IPS-18c (cell line): Measurements from ENCODE around the gene GNAT1.
"Not testable (repeated sequence)": the region's sequence is repeated elsewhere in the genome, so short reads cannot be mapped to it uniquely, and the experiment has no call there.

Experiments used
- H3K4me3 ChIP-seq: 2 replicates; pipeline ENCODE4 v1.7.0; 2013; ENCODE audit warnings: low read depth, mild to moderate bottlenecking, low read length, moderate library complexity; ENCODE audit not compliant: insufficient read depth
- H3K9me3 ChIP-seq: one replicate; pipeline ENCODE4 v1.6.1; 2013; ENCODE audit warnings: mild to moderate bottlenecking, low read length, moderate library complexity; ENCODE audit not compliant: control insufficient read depth, insufficient read depth

GNAT1 gene

GRCh38 chr3:50241163-50241562 is 49.8 kb downstream of the GNAT1 start:
- no peaks in the 10 kb centered on the region for H3K9me3 ChIP-seq
- H3K4me3 ChIP-seq: peak overlapping the region; percentile 38

GRCh38 chr3:50241713-50242380 is 50.4 kb downstream of the GNAT1 start:
- H3K9me3 ChIP-seq: no peaks in the 10 kb centered on the region
- peak overlapping the region; percentile 38 for H3K4me3 ChIP-seq

- Histone ChIP-seq H3K4me3 (no peak overlapping the region; the same call in 1 of the 2 replicates), H3K9me3 (no peaks in the 10 kb centered on the region)
Measured at GRCh38 chr3:50242381-50242770, 51.0 kb downstream of the GNAT1 start.

- Histone ChIP-seq H3K4me3 (no peak overlapping the region; the same call in 1 of the 2 replicates), H3K9me3 (no peaks in the 10 kb centered on the region)
Measured at GRCh38 chr3:50242851-50243542, 51.6 kb downstream of the GNAT1 start.

- H3K4me3 ChIP-seq: no peak overlapping the region; the same call in 1 of the 2 replicates
- H3K9me3 ChIP-seq: no peaks in the 10 kb centered on the region
Measured at GRCh38 chr3:50243543-50243895, 52.1 kb downstream of the GNAT1 start.

GRCh38 chr3:50244813-50245212 is 53.4 kb downstream of the GNAT1 start:
- H3K9me3 ChIP-seq, H3K4me3 ChIP-seq: not testable (repeated sequence)

- H3K4me3 ChIP-seq: no peak overlapping the region; the same call in 1 of the 2 replicates
- H3K9me3 ChIP-seq: no peaks in the 10 kb centered on the region
Measured at GRCh38 chr3:50245251-50245745, 53.9 kb downstream of the GNAT1 start.

GRCh38 chr3:50245831-50246516 is 54.6 kb downstream of the GNAT1 start:
- Histone ChIP-seq H3K9me3 (no peaks in the 10 kb centered on the region), H3K4me3 (peak overlapping the region; percentile 38)

GRCh38 chr3:50246517-50246954 is 55.1 kb downstream of the GNAT1 start:
- H3K4me3 ChIP-seq: peak overlapping the region; percentile 15; the same call in 1 of the 2 replicates
- H3K9me3 ChIP-seq: no peaks in the 10 kb centered on the region
